ENCODE data around the gene CNNM2.
"Not testable (repeated sequence)": the region's sequence is repeated elsewhere in the genome, so short reads cannot be mapped to it uniquely, and the experiment has no call there.

CNNM2 gene

DNA sequence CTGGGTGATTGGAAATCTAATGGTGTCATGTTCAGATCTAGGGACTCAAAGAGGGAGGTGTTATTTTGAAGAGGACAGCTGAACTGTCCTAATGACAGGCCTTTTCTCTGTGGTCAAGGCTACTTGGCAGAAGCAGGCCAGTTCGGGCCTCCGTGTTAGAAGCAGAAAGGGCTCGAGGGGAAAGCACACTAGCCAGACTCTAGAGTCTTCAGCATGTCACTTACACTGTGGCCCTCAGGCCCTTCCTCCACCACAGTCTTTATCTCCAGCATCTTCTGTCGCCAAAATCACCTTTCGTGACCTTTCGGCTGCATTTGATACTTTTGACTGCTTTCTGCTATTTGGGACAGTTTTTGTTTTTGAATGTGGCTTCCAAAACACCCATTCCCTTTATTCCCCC is 123.3 kb downstream of the CNNM2 start:
- DNase-seq (ENCODE audit: low read depth), result no peak

DNA sequence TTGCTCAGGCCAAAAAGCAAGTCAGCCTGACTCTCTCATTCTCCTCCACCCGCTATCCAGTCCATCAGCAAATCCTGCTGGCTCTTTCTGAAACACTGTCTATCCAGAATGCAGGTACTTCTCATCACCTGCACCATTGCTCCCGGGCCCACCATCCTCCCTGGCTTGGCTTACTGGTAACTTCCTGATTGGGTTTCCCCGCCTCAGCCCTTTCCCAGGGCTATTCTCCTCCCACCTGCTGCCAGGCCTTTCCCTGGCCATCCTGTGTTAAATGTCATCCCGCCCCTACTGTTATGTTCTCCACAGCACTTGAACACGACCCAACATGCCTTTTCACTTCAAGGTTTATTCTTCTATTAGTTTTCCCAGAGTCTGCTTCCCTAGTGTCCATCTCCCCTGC is 124.0 kb downstream of the CNNM2 start:
- no peak for DNase-seq (ENCODE audit: low read depth)

DNA sequence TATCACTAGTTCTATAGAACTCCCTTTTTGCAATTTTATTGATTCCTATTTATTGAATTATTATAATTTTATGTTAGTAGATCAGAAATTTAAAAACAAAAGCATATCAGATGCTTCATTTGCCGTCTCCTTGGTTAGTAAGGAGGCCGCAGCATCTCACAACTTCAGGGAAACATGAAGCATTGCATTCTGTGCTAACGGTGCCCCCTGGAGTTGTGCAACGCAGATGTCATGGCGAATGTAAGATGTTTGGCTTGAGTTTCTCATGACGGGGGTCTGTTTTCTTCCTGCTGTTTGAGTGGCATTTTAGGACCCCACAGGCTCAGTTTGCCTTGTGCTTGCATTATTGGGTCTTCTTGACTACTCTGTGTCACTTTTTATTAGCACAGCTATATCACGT is 124.8 kb downstream of the CNNM2 start:
- no peak for DNase-seq (ENCODE audit: low read depth)

DNA sequence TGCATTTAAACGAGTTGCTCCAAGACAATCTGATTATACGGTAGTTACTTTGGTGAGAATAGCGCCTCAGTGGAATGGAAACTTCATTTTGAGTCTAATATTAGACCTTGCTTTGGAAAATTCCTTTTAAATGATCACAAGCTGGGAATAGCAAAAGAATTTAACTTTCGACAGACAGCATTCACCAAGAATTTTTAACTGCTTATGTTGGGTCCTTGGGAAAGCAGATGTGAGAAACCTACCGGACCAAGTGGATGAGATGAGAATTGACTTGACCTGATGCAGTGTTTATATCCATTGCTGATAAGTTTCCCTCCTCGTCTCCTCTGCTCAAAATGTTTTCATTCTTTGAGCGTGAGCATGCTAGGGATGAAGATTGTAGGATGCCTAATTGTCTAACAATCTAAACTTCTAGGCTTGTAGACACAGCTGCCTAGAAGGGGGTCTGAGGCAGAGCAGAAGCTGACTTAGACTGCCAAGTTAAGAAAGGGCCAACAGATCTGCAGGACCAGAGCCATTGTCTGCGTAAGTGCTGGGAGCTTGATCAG is 126.9 kb downstream of the CNNM2 start:
- no peak for DNase-seq (ENCODE audit: low read depth)

DNA sequence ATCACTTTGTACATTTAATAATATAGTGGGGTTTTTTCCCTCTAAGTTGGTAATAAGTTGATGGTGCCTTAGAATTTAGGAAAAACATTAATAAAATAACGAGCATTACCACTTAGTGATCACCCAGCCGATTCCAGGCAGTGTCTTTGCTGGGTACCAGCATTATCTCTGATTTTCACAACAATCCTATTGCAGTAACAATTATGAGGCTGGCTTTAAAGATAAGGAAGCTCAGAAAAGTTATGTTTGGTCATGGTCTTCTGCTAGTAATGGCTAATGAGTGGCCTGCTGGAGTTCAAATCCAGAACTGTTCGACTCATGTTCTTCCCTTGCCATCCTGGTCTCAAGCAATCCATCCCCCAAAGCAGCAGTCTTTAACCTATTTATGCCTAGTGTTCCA is 127.9 kb downstream of the CNNM2 start:
- DNase-seq (ENCODE audit: low read depth), result no peak

DNA sequence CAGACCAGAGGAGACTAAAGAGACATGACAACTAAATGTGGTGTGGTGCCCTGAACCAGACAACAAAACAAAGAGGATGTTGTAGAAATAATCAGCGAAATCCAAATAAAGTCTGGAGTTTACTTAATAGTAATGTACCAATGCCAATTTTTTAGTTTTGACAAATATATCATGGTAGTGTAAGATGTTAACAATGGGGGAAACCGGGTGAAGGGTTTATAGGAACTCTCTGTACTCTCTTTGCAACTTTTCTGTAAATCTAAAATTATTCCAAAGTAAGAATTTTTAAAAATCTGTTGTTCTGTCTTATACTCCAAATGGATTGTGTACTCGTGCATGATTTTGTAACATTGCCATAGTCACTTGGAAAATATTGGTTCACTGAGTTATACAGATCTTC is 129.3 kb downstream of the CNNM2 start:
- no peak for DNase-seq (ENCODE audit: low read depth)

DNA sequence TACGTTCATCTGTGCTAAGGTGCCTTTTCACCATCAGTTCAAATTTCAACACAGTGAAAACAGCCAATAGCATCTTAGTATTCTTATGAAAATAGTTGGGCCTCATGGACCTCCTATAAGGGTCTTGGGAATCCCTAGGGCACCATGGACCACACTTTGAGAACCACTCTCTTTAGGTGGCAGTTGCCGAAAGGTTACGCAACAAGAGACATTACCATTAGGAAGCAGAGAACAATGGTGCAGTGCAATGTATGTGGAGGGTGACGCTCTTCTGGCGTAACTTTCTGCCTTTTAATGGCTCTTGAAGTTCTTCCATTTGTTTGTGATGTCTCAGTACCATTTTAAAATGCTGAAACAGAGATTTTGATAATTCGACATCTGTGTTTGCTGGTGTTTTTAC is 131.1 kb downstream of the CNNM2 start:
- no peak for DNase-seq (ENCODE audit: low read depth)

DNA sequence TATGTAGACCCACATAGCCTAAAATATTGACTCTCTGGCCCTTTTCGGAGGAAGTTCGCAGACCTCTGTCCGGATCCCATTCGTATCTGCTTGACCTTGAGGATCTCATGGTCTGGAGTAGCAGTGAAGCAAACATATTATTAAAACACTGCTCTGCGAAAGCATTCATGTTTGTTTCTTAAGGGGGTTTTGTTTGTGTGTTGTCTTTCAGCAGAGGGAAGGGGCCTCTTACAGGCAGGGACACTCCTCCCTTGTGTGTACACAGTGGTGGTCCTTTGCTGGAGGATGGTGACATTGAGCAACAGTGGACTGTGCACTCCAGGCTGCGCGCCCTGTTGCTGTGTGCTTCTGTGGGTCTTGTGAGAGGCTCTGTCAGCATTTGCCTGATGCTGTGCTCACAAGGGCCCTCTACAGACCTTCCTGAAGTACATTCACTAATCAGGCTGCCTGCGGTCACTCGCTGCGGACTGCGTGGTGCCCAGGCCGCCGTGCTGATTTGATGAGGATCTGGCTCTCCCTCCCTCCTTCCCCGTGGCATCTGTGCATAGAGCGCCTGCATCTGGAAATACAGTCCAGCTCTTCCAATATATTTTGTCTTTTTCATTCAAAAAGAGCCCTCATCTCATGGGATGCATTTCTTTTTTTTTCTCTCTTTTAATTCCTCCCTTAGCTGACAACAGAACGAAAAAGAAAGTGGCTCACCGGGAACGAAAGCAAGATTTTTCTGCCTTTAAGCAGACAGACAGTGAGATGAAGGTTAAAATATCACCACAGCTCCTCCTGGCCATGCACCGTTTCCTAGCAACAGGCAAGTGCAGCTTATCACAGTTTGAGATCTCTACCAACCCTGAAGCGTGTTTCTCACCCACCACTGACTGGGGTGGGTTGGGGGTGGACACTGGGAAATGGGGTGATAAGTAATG is 135.8 kb downstream of the CNNM2 start:
- peak; percentile 29 for DNase-seq (ENCODE audit: low read depth)

DNA sequence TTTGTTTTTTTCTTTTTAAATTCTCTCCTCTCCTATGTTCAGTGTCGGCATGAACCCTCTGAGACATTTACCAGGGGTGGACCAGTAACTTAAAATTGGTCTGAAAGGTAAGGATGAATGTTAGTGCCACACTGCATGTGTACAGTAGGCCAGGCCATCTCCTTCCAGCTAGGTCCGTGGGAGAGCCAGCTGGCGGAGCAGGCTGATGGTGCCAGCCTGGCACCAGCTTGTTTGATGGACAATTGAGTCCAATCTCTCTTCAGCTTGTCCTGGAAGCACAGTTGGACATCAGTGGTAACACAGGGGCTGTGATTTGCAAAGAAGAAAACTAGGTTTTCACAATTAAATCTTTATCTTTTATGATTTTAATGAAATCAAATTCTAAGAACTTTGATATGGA is 136.5 kb downstream of the CNNM2 start:
- no peak for DNase-seq (ENCODE audit: low read depth)

DNA sequence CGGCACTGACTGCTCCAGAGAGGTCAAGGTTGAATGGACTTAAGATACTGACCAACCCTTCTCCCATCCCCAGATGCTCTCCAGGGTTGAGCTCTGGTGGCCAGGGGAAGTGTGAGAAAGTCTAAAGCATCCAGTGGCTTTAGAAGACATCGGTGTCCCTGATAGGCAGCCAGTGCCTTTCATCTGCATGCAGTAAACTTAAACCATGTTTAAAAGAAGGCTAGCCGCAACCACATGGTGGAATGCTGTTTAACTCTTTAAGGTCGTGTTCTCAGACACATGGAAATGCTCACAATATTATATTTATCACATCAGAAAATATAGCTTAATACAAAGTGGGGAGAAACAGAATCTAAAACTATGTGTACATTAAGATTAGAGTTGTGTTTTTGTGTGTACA is 137.0 kb downstream of the CNNM2 start:
- DNase-seq (ENCODE audit: low read depth), result no peak

DNA sequence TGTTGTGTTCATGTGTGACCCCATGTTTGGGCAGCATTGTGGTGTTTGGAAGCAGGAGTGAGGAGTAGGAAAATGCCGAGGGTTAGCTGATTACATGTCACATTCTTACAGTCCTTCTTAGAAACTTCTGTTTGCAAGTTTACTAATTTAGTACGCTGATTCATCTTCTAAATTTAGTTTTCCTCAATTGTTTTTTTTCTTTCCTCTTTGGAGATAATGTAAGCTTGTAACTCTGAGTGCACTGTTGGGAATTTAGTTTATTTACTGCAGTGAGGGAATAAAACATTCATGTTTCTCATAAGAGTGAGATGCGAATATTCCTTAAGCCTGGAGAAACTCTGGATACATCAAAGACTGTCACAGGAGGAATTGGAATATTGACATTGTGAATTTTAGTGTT is 139.9 kb downstream of the CNNM2 start:
- DNase-seq (ENCODE audit: low read depth), result no peak

DNA sequence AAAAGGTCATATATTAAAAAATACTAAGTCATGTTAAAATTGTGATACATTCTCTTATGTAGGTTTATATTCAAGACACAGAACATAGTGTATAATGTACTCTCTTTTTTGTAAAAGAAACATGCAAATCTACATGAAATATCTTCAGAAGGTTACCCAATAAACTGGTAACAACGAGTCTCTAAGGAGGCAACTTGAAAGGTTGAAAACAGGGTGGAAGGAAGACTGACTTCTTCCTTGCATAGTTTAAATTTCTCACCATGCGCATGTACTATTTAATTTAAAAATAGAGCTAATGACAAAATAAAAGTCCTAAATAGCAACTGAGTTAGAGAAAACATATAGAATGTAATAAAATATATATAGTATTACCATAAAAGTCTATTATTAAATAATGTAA is 142.5 kb downstream of the CNNM2 start:
- DNase-seq (ENCODE audit: low read depth), result no peak

DNA sequence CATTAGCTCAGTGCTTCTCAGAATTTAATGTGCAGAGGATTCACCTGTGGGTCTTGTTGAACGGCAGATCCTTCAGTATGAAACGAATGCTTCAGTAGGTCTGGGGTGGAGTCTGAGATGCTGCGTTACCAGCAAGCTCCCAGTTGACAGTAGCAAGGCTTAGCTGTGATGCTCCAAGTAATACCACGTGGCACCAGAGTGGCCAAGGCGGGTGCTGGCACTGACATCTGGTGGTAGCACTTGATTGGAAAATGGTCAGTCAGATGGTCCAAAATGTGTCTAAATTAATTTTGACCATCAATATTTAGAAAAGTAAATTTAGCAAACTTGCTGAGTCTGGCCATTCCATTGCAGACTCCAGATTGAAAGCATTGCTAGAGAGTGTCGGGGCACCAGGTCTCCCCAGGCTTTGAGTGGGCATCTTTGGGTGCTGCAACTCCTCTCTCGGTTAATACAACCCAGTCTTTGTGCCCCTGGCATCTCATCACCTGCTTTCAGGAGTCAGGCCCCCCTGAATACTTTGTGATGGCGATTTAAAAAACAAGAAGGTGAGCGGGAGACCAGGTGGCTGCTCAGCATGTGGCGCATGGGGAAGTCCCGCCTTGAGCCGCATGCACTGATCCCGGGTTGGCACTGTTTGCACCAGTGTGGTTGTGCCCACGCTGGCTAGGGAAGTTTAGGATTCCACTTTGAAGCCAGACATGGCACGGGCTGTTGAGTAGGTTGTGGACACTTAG is 144.9 kb downstream of the CNNM2 start:
- DNase-seq (ENCODE audit: low read depth), result no peak

DNA sequence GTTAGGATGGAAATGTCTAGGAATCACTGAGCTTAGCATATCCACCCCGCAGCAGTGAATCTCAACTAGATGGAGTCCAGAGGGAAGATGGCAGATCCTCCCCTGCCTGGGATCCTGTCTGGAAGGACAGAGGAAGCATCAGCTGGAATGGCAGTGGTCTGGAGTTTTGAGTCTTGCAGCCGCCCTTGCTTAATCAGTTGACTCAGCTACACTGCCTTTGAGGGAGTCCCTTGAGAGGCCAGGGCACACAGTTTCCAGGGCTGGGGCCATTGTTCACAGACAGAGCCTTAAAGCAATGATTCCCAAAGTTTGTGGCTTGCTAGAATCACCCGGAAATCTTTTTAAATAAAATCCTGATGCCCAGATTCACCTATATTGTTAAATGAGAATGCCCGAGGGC is 146.9 kb downstream of the CNNM2 start:
- no peak for DNase-seq (ENCODE audit: low read depth)

DNA sequence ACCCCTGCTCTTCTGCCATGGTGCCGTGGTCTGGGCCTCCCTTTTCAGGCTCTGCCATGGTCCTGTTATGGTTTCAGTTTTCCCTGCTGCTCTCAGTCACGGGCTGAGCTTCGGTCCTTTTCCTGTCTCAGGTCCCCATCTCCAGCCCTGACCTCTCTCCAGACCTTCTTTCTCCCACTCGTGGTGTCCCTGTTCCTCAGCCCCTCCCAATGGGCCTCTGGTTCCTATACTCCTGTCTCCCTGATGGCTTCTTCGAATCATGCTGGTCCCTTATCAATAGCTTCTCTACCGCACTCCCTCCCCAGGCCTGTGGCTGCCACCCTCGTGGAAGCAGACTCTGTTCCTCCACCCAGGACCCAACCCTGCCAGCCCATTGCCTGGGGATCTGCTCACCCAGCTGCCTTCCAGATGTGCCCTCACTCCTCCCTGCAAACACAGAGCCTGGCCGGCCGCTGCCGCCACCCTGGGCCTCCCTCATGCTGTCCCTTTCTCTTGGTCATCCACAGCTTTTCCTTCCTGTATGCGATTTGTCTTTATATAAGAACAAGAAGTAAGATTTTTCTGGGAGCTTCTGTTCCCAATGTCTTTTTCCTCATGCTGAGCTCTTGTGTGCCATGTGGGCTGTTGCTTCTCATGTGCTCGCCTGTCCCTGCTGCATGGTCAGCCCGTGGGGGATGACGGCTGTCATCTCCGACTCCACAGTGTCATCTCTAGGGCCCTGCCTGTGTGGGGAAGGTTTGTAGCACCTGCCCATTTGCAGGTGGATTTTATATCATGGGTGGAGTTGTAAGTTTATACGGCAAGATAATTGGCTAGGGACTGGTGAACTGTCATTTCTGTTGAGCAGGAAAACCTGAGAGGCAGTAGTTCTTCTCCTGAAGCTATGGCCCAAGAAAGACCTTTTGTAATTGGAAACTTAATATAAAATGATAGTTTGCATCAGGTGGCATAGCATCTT is 148.3 kb downstream of the CNNM2 start:
- no peak for DNase-seq (ENCODE audit: low read depth)

DNA sequence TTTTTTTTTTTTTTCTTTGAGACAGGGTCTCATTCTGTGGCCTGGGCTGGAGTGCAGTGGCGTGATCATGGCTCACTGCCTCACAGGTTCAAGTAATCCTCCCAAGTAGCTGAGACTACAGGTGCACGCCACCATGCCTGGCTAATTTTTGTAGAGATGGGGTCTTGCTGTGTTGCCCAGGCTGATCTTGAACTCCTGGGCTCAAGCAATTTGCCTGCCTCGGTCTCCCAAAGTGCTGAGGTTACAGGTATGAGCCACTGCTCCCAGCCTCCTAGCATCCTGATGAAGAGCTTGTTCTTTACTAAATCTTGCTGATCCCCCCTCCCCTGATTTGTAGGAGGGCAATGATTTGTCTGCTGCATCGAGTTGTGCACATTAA is 149.0 kb downstream of the CNNM2 start:
- not testable (repeated sequence) for DNase-seq (ENCODE audit: low read depth)

DNA sequence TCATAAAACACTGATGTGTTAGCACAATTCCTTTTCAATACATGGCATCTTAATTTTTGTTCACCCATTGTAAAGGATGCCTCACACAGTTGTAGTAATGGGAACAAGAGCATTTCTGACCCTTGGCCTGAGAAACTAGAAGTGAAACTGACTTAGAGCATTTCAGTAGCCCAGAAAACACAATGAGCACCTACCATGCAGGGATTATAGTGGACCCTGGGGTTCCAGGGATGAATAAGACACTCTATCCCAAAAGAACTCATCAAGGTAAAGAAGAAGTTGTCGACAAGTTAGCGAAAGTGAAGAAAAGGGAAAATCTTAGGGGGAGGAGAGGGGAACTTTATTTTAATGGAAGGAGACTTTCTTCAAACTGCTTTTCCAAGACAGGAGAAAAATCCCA is 149.4 kb downstream of the CNNM2 start:
- no peak for DNase-seq (ENCODE audit: low read depth)

DNA sequence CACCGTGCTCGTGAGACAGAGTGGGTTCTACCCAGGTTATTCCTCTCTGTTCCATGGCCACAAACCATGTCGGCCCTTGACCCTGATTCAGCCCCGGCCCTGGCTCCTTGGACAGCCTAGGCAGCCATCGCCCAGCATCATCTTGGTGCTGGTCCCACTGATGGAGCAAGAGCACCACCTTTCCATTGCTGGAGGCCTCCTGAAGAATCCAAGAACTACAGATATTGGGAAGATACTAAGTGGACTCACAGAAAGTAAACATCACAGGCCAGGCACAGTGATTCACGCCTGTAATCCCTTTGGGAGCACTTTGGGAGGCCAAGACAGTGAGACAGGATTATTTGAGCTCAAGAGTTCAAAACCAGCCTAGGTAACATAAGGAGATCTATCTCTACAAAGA is 149.9 kb downstream of the CNNM2 start:
- DNase-seq (ENCODE audit: low read depth), result no peak

DNA sequence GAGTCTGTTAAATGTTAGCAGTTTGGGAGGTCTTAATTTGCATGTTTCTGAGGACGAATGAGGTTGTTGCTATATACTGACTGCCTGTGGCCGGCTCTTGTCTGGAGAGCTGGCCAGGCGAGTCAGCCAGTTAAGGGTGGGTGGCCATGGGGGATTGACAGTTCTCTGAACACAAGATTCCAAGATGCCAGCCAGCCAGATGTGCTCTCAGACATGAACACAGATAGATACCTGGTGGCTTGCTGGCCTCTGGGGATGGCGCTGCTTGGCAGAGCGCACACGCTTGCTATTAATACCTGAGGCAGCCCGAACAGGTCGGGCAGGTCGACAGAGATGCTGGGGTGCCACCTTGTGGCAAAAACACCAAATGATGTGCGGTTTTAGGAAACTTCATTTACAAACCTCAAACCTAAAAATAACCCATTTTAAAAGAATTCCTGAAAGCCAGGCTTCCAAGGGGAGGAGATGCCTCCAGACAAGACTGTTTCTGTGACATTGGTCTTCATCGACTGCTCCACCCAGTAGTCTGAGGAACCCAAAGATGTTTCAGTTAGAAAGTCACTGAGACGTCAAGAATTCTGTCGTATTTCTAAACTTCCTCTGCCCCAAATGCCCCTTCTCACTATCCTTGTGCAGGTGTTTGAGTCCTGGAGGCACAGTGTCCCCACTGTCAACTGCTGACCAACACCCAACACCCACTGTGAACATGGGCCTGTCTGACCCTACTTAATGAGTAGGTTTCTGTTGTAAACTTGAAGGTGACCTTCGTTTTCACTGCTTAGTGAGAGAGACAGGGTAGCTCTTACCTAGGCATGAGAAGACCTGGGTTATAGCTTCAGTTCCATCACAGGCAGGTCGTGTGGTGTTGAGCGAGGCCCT is 151.6 kb downstream of the CNNM2 start:
- DNase-seq (ENCODE audit: low read depth), result peak; percentile 62

DNA sequence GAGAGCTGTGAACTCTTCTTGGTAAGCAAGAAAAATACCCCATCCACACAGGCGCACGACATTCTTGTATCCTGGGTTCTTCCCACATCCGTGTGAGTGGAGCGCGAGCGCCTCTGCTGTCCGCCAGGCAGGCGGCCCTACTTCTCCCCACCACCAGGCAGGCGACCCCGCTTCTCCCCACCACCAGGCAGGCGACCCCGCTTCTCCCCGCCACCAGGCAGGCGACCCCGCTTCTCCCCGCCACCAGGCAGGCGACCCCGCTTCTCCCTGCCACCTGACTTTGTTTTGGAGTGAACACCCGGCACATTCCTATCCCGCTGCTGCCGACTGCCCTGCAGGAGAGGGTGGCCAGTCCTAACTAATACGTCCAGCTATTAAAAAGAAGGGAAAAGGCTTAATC is 154.2 kb downstream of the CNNM2 start:
- DNase-seq (ENCODE audit: low read depth), result no peak

DNA sequence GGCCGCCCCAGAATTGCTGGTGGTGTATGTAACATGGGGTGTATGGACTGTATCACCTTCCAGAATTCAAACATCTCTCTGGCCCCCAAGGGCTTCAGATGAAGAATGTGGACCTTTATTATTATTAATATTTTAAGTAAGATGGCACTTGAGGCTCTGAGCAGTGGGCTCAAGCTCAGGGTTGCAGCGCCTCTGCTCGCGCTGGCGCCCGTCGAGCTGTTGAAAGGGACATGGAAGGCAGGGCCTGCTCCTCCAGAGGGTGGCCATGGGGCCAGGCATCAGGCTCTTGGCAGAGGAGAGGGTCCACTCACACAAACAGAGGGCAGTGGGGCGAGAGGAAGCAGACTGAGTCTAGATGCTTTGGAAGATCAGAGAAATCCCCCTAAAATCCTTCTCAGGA is 154.8 kb downstream of the CNNM2 start:
- no peak for DNase-seq (ENCODE audit: low read depth)
